Skeletal muscle cell (primary cell): ENCODE results near the gene CD320.
"Not testable (repeated sequence)": the region's sequence is repeated elsewhere in the genome, so short reads cannot be mapped to it uniquely, and the experiment has no call there.

Source experiments
- DNase-seq: peaks from one replicate; pipeline ENCODE4 v3.0.0-alpha.2; 2010; ENCODE audit warnings: low read depth
- H3K4me3 ChIP-seq: 2 replicates; pipeline ENCODE4 v1.5.1; 2011; ENCODE audit warnings: low read depth, mild to moderate bottlenecking, control low read depth, low read length, moderate library complexity

Gene CD320

GRCh38 chr19:8314981-8315640 is 7.0 kb upstream of the CD320 start:
- H3K4me3 ChIP-seq, DNase-seq: not testable (repeated sequence)

GRCh38 chr19:8311461-8312260 is 3.5 kb upstream of the CD320 start:
- DNase-seq: no peak
- H3K4me3 ChIP-seq: no peak overlapping the region

- no peak for DNase-seq
Measured at GRCh38 chr19:8310342-8311055, 2.3 kb upstream of the CD320 start.

GRCh38 chr19:8308891-8309291 is 733 bp upstream of the CD320 start:
- peak overlapping the region; percentile 69 for H3K4me3 ChIP-seq
- DNase-seq: no peak

More at GRCh38 chr19:8310342-8311055, 2.3 kb upstream of the CD320 start:
- H3K4me3 ChIP-seq: no peak overlapping the region

GRCh38 chr19:8307400-8307964 is 676 bp downstream of the CD320 start:
- DNase-seq: no peak
- peak overlapping the region; percentile 69 for H3K4me3 ChIP-seq

- DNase-seq: no peak
- H3K4me3 ChIP-seq: no peak overlapping the region
Measured at GRCh38 chr19:8306235-8307054, 1.7 kb downstream of the CD320 start.

GRCh38 chr19:8305798-8306197 is 2.4 kb downstream of the CD320 start:
- DNase-seq: no peak
- no peak overlapping the region for H3K4me3 ChIP-seq

- DNase-seq: no peak
- no peak overlapping the region for H3K4me3 ChIP-seq
Measured at GRCh38 chr19:8304841-8305621, 3.1 kb downstream of the CD320 start.

GRCh38 chr19:8302734-8303133 is 5.4 kb downstream of the CD320 start:
- DNase-seq: no peak
- H3K4me3 ChIP-seq: no peak overlapping the region

- no peak overlapping the region for H3K4me3 ChIP-seq
- DNase-seq: no peak
Measured at GRCh38 chr19:8302357-8302691, 5.8 kb downstream of the CD320 start.

GRCh38 chr19:8291337-8291736 is 16.8 kb downstream of the CD320 start:
- not testable (repeated sequence) for DNase-seq, H3K4me3 ChIP-seq

GRCh38 chr19:8276508-8276907 is 31.6 kb downstream of the CD320 start:
- H3K4me3 ChIP-seq, DNase-seq: not testable (repeated sequence)

GRCh38 chr19:8269724-8270123 is 38.4 kb downstream of the CD320 start:
- no peak for DNase-seq
- H3K4me3 ChIP-seq: no peak overlapping the region

- DNase-seq: no peak
- no peak overlapping the region for H3K4me3 ChIP-seq
Measured at GRCh38 chr19:8265872-8266271, 42.3 kb downstream of the CD320 start.

GRCh38 chr19:8264248-8264647 is 43.9 kb downstream of the CD320 start:
- not testable (repeated sequence) for H3K4me3 ChIP-seq, DNase-seq

GRCh38 chr19:8262431-8262830 is 45.7 kb downstream of the CD320 start:
- DNase-seq: no peak

GRCh38 chr19:8261881-8262280 is 46.3 kb downstream of the CD320 start:
- H3K4me3 ChIP-seq: no peak overlapping the region
- no peak for DNase-seq

More at GRCh38 chr19:8262431-8262830, 45.7 kb downstream of the CD320 start:
- no peak overlapping the region for H3K4me3 ChIP-seq

GRCh38 chr19:8261347-8261746 is 46.8 kb downstream of the CD320 start:
- no peak for DNase-seq
- H3K4me3 ChIP-seq: no peak overlapping the region

- DNase-seq: no peak
- no peak overlapping the region for H3K4me3 ChIP-seq
Measured at GRCh38 chr19:8259922-8260247, 48.3 kb downstream of the CD320 start.
